PFSK-1 (cell line): ENCODE data around the gene STK25.

Experiments
- FOXP2 ChIP-seq: optimal IDR thresholded peaks from 2 replicates; pipeline ENCODE3; 2011; ENCODE audit warnings: borderline replicate concordance, control low read depth, inconsistent platforms; ENCODE audit not compliant: insufficient read depth; ENCODE audit errors: extremely low read length, extremely low read depth
- POLR2AphosphoS5 ChIP-seq: IDR thresholded peaks from 2 replicates; pipeline ENCODE4 v1.6.1; 2012; ENCODE audit warnings: low read depth, mild to moderate bottlenecking, control low read depth, low read length, moderate library complexity
- REST ChIP-seq, 2 experiments: IDR thresholded peaks; 2 replicates each; pipeline versions ENCODE4 v1.6.1 to v1.8.0; 2011 to 2012; ENCODE audit warnings: low read depth in 2 of 2, low read length in 2 of 2, control low read depth in 1 of 2, inconsistent platforms in 1 of 2, mild to moderate bottlenecking in 1 of 2, moderate library complexity in 1 of 2; ENCODE audit not compliant: insufficient read depth in 1 of 2
- SIN3A ChIP-seq: IDR thresholded peaks from 2 replicates; pipeline ENCODE4 v1.6.1; 2012; ENCODE audit warnings: mild to moderate bottlenecking, low read length, moderate library complexity, borderline replicate concordance; ENCODE audit not compliant: insufficient read depth
- TAF1 ChIP-seq: IDR thresholded peaks from 2 replicates; pipeline ENCODE4 v1.6.1; 2012; ENCODE audit warnings: low read length, control low read depth, borderline replicate concordance; ENCODE audit not compliant: insufficient read depth

Gene STK25

DNA sequence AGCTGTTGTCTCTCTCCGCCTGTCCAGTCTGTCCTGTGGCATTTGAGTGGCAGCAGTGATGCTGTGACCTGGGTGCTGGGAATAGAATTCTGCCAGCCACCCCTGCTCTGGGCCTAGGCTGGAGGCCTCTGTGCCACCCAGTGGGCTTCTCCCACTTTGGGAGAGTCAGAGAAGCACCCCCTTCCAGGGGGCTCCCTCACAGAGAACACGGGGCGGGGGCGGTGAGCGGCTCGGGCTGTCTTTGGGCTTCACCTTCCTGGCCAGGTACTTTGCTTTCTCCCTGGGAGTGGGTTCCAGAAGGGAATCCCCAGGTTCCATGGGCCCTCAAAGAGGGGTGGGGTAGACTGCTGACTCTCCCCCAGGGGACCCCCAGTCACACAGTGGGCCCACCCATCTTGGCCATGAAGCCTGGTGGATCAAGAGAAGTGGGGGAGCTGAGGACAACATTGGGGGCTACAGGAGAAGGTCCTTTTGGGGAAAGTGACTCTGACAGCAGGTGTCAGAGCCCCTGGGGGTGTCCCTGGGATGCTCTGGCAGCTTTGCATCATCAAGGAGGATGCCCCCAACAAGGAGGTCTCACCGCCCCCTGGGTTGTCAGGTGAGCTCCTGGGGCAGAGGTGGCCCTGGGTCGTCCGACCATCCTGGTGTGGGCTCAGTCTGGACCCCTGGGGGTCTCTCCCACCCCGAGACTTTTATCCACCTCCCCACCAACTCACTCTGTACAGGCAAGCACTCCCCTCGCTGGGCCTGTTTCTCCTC lies 31.4 kb upstream of the STK25 start:
- TF ChIP-seq REST (IDR thresholded peaks at IDR 0.05; ENCODE audit: insufficient read depth in 1 of 2, low read depth in 2 of 2, low read length in 2 of 2) (no peak), FOXP2 (no peak), SIN3A (no peak), POLR2AphosphoS5 (no peak), TAF1 (no peak)

DNA sequence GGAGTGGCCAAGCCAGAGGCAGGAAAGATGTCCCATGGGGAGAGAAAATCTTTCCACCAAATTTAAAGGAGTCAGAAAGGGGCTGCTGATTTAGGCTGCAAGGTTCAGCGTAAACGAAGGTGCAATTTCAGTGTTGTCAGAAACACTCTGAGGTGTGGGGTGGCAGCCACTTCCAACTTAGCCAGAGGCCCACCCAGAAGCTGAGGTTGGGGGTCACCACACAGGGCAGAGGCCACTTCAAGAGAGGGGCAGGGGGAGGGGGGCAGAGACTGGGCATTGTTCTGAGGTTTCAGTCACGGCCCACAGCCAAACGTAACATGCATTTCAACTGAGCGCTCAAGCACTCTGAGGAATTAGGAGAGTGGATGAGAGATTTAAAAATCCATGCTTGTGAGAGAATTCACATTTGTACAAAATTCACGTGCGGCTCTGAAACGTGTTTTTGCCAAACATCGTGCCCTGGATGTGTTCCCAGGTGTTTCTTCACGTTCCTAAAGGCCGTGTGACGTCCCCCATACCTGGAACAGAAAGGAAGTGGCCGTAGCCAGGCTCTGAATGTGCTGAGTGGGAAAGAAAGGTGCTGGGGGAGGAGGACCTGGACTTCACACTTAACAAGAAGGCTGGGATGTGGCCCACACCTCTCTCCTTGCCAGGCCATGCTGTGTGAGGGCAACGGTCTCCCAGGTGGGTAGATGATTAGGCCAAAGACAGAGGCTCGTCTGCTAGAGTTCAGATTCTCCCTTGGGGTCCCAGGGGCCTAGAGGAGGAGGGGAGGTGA lies 30.6 kb upstream of the STK25 start:
- TF ChIP-seq SIN3A (no peak), TAF1 (no peak), POLR2AphosphoS5 (no peak), REST (IDR thresholded peaks at IDR 0.05; ENCODE audit: insufficient read depth in 1 of 2, low read depth in 2 of 2, low read length in 2 of 2) (no peak), FOXP2 (no peak)

- TF ChIP-seq FOXP2: no peak
- TF ChIP-seq POLR2AphosphoS5: no peak
- TF ChIP-seq REST (IDR thresholded peaks at IDR 0.05; ENCODE audit: insufficient read depth in 1 of 2, low read depth in 2 of 2, low read length in 2 of 2): no peak
- no peak for TF ChIP-seq TAF1
- TF ChIP-seq SIN3A: no peak
Observed at GRCh38 chr2:241535871-241536655, 27.7 kb upstream of the STK25 start.

GRCh38 chr2:241534701-241535375 lies 26.5 kb upstream of the STK25 start:
- TF ChIP-seq SIN3A (no peak), TAF1 (no peak), FOXP2 (no peak), REST (IDR thresholded peaks at IDR 0.05; ENCODE audit: insufficient read depth in 1 of 2, low read depth in 2 of 2, low read length in 2 of 2) (no peak), POLR2AphosphoS5 (no peak)
